Neural cell (in vitro differentiated cells): ENCODE measurements around the gene PTGR3. TPM values are rescaled to one million over a fixed set of nuclear protein-coding genes. Genes with fewer than 3 reads are reported as not detected.

Source experiments
- H2AFZ ChIP-seq: fragments of 200-600, 300-800 bp; sonication (generic), shearing (Covaris generic); 2 replicates; pipeline ENCODE4 v1.6.0; 2014; ENCODE audit warnings: low read depth, mild to moderate bottlenecking, antibody characterized with exemption, low read length, moderate library complexity
- H3F3A ChIP-seq: fragments of 200-600 bp; shearing (Covaris generic); 2 replicates; pipeline ENCODE4 v1.6.1; 2016; ENCODE audit warnings: mild to moderate bottlenecking, moderate library complexity, mixed read lengths, antibody characterized with exemption, low read length; ENCODE audit not compliant: insufficient read depth, poor library complexity, severe bottlenecking
- H3K27ac ChIP-seq: fragments of 200-600, 300-800 bp; sonication (generic), shearing (Covaris generic); 2 replicates; pipeline ENCODE4 v1.5.1; 2014; ENCODE audit warnings: mild to moderate bottlenecking, low read length, moderate library complexity
- H3K27me3 ChIP-seq: fragments of 300-800, 200-600 bp; sonication (generic), shearing (Covaris generic); 2 replicates; pipeline ENCODE4 v1.6.0; 2014; ENCODE audit warnings: mild to moderate bottlenecking, low read depth, low read length, moderate library complexity; ENCODE audit not compliant: insufficient read depth
- H3K36me3 ChIP-seq: fragments of 300-800, 200-600 bp; sonication (generic), shearing (Covaris generic); 2 replicates; pipeline ENCODE4 v1.5.1; 2014; ENCODE audit warnings: mild to moderate bottlenecking, antibody characterized with exemption, low read length, moderate library complexity; ENCODE audit not compliant: insufficient read depth
- H3K4me2 ChIP-seq: fragments of 300-800, 200-600 bp; sonication (generic), shearing (Covaris generic); 2 replicates; pipeline ENCODE4 v1.6.0; 2014; ENCODE audit warnings: mild to moderate bottlenecking, low read length
- H3K4me3 ChIP-seq: fragments of 300-800, 200-600 bp; sonication (generic), shearing (Covaris generic); 2 replicates; pipeline ENCODE4 v1.5.1; 2014; ENCODE audit warnings: mild to moderate bottlenecking, low read length, moderate library complexity
- H3K79me2 ChIP-seq: fragments of 200-600 bp; shearing (Covaris generic); replicated peaks from 2 replicates; pipeline ENCODE4 v1.6.0; 2014; ENCODE audit warnings: mild to moderate bottlenecking, low read length, moderate library complexity; ENCODE audit not compliant: insufficient read depth
- H3K9ac ChIP-seq: fragments of 300-800, 200-600 bp; sonication (generic), shearing (Covaris generic); 2 replicates; pipeline ENCODE4 v1.6.1; 2016; ENCODE audit warnings: mild to moderate bottlenecking, low read length, mixed read lengths
- H3K9me2 ChIP-seq: fragments of 200-600 bp; shearing (Covaris generic); 2 replicates; pipeline ENCODE4 v1.6.1; 2016; ENCODE audit warnings: mild to moderate bottlenecking, low read length, mixed read lengths; ENCODE audit not compliant: insufficient read depth
- H3K9me3 ChIP-seq: fragments of 200-600, 300-800 bp; sonication (generic), shearing (Covaris generic); 2 replicates; pipeline ENCODE4 v1.6.1; 2016; ENCODE audit warnings: mild to moderate bottlenecking, mixed run types, low read length, moderate library complexity, mixed read lengths
- H4K20me1 ChIP-seq: fragments of 200-600 bp; shearing (Covaris generic); 2 replicates; pipeline ENCODE4 v1.6.1; 2016; ENCODE audit warnings: mild to moderate bottlenecking, mixed run types; ENCODE audit not compliant: insufficient read depth
- CTCF ChIP-seq: fragments of 450-650 bp; IDR thresholded peaks from 2 replicates; pipeline ENCODE4 v1.5.1; 2014; ENCODE audit warnings: antibody characterized with exemption, mild to moderate bottlenecking, moderate library complexity; ENCODE audit not compliant: poor library complexity, severe bottlenecking
- EP300 ChIP-seq: fragments of 450-650 bp; conservative IDR thresholded peaks from 2 replicates; pipeline ENCODE4 v1.6.1; 2014; ENCODE audit warnings: antibody characterized with exemption, mild to moderate bottlenecking, moderate library complexity; ENCODE audit not compliant: poor library complexity, severe bottlenecking
- EZH2 ChIP-seq: fragments of 200-600, 300-800 bp; shearing (Covaris generic), sonication (generic); IDR thresholded peaks from 2 replicates; pipeline ENCODE4 v1.6.1; 2014; ENCODE audit warnings: antibody characterized with exemption, low read length, borderline replicate concordance, mild to moderate bottlenecking; ENCODE audit not compliant: insufficient read depth, poor library complexity, severe bottlenecking
- MXI1 ChIP-seq: fragments of 450-650 bp; conservative IDR thresholded peaks from 2 replicates; pipeline ENCODE4 v1.6.1; 2014; ENCODE audit warnings: antibody characterized with exemption, mild to moderate bottlenecking; ENCODE audit not compliant: poor library complexity, severe bottlenecking
- POLR2AphosphoS5 ChIP-seq: IDR thresholded peaks from 2 replicates; pipeline ENCODE4 v1.6.1; 2012
- RAD21 ChIP-seq: fragments of 450-650 bp; conservative IDR thresholded peaks from 2 replicates; pipeline ENCODE4 v1.6.1; 2014; ENCODE audit warnings: antibody characterized with exemption, mild to moderate bottlenecking, moderate library complexity
- REST ChIP-seq: IDR thresholded peaks from 2 replicates; pipeline ENCODE4 v1.6.1; 2012; ENCODE audit warnings: borderline replicate concordance
- SMC3 ChIP-seq: fragments of 450-650 bp; conservative IDR thresholded peaks from 2 replicates; pipeline ENCODE4 v1.6.1; 2014; ENCODE audit warnings: antibody characterized with exemption, mild to moderate bottlenecking, moderate library complexity; ENCODE audit not compliant: poor library complexity
- TAF1 ChIP-seq: IDR thresholded peaks from 2 replicates; pipeline ENCODE4 v1.6.1; 2012; ENCODE audit warnings: low read depth
- polyA plus RNA-seq: library from polyadenylated mRNA; depleted of rRNA; stranded (reverse); fragments of >200 nt; gene quantifications from 2 replicates; pipeline ENCODE4 v1.2.3, GENCODE V29; 2014

Gene PTGR3
- polyA plus RNA-seq, 1 donor from 2014 or later: 5.9 TPM

- Histone ChIP-seq H3K27me3 (no peaks in the 10 kb centered on the region), H3F3A (no peaks in the 10 kb centered on the region), H3K27ac (no peak overlapping the region), H3K4me3 (no peak overlapping the region), H3K36me3 (no peaks in the 10 kb centered on the region), H3K9me2 (no peaks in the 10 kb centered on the region), H3K79me2 (no peaks in the 10 kb centered on the region), H2AFZ (no peak overlapping the region), H4K20me1 (no peaks in the 10 kb centered on the region), H3K4me2 (no peak overlapping the region), H3K9me3 (no peaks in the 10 kb centered on the region), H3K9ac (no peak overlapping the region)
- TF ChIP-seq EZH2: no peak
- TF ChIP-seq TAF1: no peak
- no peak for TF ChIP-seq CTCF
- no peak for TF ChIP-seq REST
- TF ChIP-seq EP300: no peak
- TF ChIP-seq MXI1: no peak
- TF ChIP-seq SMC3: no peak
- TF ChIP-seq RAD21: no peak
These were observed 38.9 kb upstream of the PTGR3 start for GRCh38 chr18:75247611-75248421.

- H3K4me2 ChIP-seq: no peak overlapping the region
- no peaks in the 10 kb centered on the region for H4K20me1 ChIP-seq
- TF ChIP-seq REST (no peak), MXI1 (no peak), EZH2 (no peak), POLR2AphosphoS5 (no peak), EP300 (no peak), TAF1 (no peak), RAD21 (no peak), CTCF (no peak), SMC3 (no peak)
- H3K4me3 ChIP-seq: no peak overlapping the region
- H3K9me2 ChIP-seq: no peaks in the 10 kb centered on the region
- no peak overlapping the region for H3K9ac ChIP-seq
- H2AFZ ChIP-seq: no peak overlapping the region
- no peaks in the 10 kb centered on the region for H3K36me3 ChIP-seq
- no peak overlapping the region for H3K27ac ChIP-seq
- no peaks in the 10 kb centered on the region for H3K27me3 ChIP-seq
- H3K79me2 ChIP-seq: no peaks in the 10 kb centered on the region
- no peaks in the 10 kb centered on the region for H3F3A ChIP-seq
- H3K9me3 ChIP-seq: no peaks in the 10 kb centered on the region
These were observed 38.0 kb upstream of the PTGR3 start for GRCh38 chr18:75246721-75247610.
